Neural crest cell (in vitro differentiated cells): ENCODE results near the gene SAA1. TPM values are rescaled to one million over a fixed set of nuclear protein-coding genes. Genes with fewer than 3 reads are reported as not detected.

ENCODE experiments used
- DNase-seq: peaks from one replicate; pipeline ENCODE4 v3.0.0; 2021; ENCODE audit warnings: low read depth, mixed read lengths, low spot score
- H3K27ac Mint-ChIP-seq: one replicate; pipeline ENCODE4 v1.8.0; 2021; ENCODE audit warnings: mild to moderate bottlenecking, mixed read lengths; ENCODE audit not compliant: unreplicated experiment
- H3K27me3 Mint-ChIP-seq: 2 replicates; pipeline ENCODE4 v1.8.0; 2021; ENCODE audit warnings: low read depth, mild to moderate bottlenecking, mixed read lengths
- H3K36me3 Mint-ChIP-seq: 2 replicates; pipeline ENCODE4 v1.8.0; 2021; ENCODE audit warnings: low read depth, mild to moderate bottlenecking, mixed read lengths
- H3K4me1 Mint-ChIP-seq: 2 replicates; pipeline ENCODE4 v1.8.0; 2021; ENCODE audit warnings: mixed read lengths
- H3K4me3 Mint-ChIP-seq: one replicate; pipeline ENCODE4 v1.8.0; 2021; ENCODE audit warnings: mild to moderate bottlenecking, mixed read lengths
- H3K9me3 Mint-ChIP-seq: 2 replicates; pipeline ENCODE4 v1.8.0; 2021; ENCODE audit warnings: mixed read lengths
- CTCF ChIP-seq: fragments of 200-600 bp; sonication (generic); conservative IDR thresholded peaks from 2 replicates; pipeline ENCODE4 v1.5.0; 2021; ENCODE audit warnings: antibody characterized with exemption, mild to moderate bottlenecking
- total RNA-seq: library from RNA; stranded (reverse); gene quantifications from 2 replicates; pipeline ENCODE4 v1.2.1, GENCODE V29; 2021

The SAA1 gene
- total RNA-seq, 1 donor from 2014 or later: not detected

- no peak overlapping the region for H3K4me3 Mint-ChIP-seq
- H3K9me3 Mint-ChIP-seq: no peaks in the 10 kb centered on the region
- H3K4me1 Mint-ChIP-seq: no peaks in the 10 kb centered on the region
- TF ChIP-seq CTCF: no peak
- H3K27me3 Mint-ChIP-seq: no peaks in the 10 kb centered on the region
- H3K36me3 Mint-ChIP-seq: no peaks in the 10 kb centered on the region
- no peak overlapping the region for H3K27ac Mint-ChIP-seq
- DNase-seq: no peak
These were observed 36.6 kb upstream of the SAA1 start for GRCh38 chr11:18229501-18229900.

GRCh38 chr11:18230859-18231258, 35.2 kb upstream of the SAA1 start:
- H3K27ac Mint-ChIP-seq: no peak overlapping the region

GRCh38 chr11:18233912-18234311, 32.2 kb upstream of the SAA1 start:
- Mint-ChIP-seq H3K36me3 (no peaks in the 10 kb centered on the region), H3K27me3 (peaks cover 2% of the 10 kb centered on the region), H3K4me3 (no peak overlapping the region), H3K27ac (no peak overlapping the region), H3K4me1 (peaks cover 3% of the 10 kb centered on the region), H3K9me3 (no peaks in the 10 kb centered on the region)
- no peak for DNase-seq
- TF ChIP-seq CTCF: no peak

More at GRCh38 chr11:18230859-18231258, 35.2 kb upstream of the SAA1 start:
- no peak for DNase-seq
- H3K36me3 Mint-ChIP-seq: no peaks in the 10 kb centered on the region
- H3K4me1 Mint-ChIP-seq: peaks cover 3% of the 10 kb centered on the region
- no peak overlapping the region for H3K4me3 Mint-ChIP-seq
- TF ChIP-seq CTCF: no peak
- H3K27me3 Mint-ChIP-seq: peaks cover under 1% of the 10 kb centered on the region
- H3K9me3 Mint-ChIP-seq: no peaks in the 10 kb centered on the region

- Mint-ChIP-seq H3K36me3 (no peaks in the 10 kb centered on the region), H3K9me3 (no peaks in the 10 kb centered on the region), H3K27ac (no peak overlapping the region), H3K4me1 (peaks cover 3% of the 10 kb centered on the region), H3K27me3 (peaks cover 2% of the 10 kb centered on the region), H3K4me3 (no peak overlapping the region)
- DNase-seq: no peak
- no peak for TF ChIP-seq CTCF
These were observed 30.4 kb upstream of the SAA1 start for GRCh38 chr11:18235394-18236334.

- H3K36me3 Mint-ChIP-seq: no peaks in the 10 kb centered on the region
- peaks cover 2% of the 10 kb centered on the region for H3K27me3 Mint-ChIP-seq
- TF ChIP-seq CTCF: no peak
- no peak within 1 kb of the TSS for H3K27ac Mint-ChIP-seq
- no peak within 1 kb of the TSS for H3K4me3 Mint-ChIP-seq
- H3K4me1 Mint-ChIP-seq: peaks cover 3% of the 10 kb centered on the region
- no peaks in the 10 kb centered on the region for H3K9me3 Mint-ChIP-seq
- DNase-seq: no peak
These were observed 29.3 kb upstream of the SAA1 start, which contains the start of gene SAA4 for GRCh38 chr11:18236664-18237356. Gene SAA4 (minus strand): TSS chr11:18236802. CDS start chr11:18235926, 876 bp downstream.
